ENCODE measurements around the gene AUTS2.
A peak's percentile ranks its signal among the peaks of the same experiment; 100 is the strongest.

The AUTS2 gene

DNA sequence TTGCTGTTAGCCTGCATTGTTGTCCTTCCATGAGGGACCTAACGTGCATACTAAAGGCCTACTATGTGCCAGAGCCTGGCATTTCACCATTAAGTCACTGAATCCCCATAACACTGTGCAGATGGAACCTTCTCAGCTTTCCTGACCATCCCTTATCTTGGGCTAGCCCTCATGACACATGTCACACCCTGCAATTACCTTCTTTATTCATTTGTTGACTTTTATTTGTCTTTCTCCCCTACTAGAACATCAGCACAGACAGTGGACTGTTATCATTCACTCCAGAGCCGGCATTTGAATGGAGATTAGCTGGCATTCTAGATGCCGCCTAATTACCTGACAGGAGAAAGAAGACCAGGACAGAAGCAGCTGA lies 1062.5 kb downstream of the AUTS2 start:
- peak; percentile 27 for DNase-seq

DNA sequence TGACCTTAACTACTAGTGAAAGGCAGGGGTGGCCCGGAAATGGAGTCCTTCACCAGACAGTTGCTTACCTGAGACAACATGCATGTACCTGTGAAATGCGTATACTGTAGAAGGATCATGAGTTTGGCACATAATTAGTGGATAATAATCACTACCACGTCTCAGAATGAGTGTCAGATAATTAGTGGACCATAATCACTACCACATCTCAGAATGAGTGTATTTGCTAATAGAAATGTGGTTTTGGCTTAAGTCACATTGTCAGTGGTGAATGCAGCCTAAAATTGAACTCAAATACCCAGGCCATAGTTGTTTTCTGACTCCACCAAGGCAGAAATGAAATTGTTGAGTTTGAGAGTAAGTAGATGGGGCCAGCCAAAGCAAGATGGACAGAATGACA lies 1065.4 kb downstream of the AUTS2 start:
- DNase-seq = no peak

DNA sequence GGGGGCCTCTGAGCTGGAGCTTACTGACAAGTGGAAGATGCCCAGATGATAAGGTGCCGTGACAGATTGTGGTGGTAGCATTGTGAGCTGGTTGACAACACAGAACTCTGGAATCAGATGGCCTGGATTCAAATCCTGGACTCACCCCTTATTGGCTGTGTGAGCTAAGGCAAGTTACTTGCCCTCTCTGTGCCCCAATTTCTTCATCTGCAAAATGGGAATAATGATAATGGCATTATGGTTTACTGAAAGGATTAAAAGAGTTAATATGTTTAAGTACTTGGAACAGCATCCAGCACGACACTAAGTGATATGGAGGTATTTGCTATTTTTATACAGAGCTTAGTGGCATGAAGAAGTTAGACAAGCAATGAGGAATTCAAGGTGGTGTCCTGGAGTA lies 1067.7 kb downstream of the AUTS2 start:
- DNase-seq = no peak

DNA sequence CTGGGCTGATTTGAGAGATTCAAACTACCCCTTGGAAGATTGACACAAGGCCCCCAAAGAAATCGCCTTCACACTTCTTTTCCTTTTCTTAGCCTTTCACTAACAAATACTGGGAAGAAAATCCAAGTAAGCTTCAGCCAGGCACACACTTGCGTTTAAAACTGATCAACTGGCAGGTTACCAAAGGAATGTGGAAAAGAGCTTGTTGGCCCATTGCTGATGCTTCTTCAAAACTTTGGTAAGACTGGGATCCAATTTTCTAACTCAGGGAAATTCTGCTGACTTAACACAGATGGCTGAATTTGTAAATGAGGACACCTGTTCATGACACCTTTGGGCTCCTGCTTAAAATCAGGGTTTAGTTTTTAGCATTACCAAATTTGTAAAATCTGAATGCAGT lies 1069.1 kb downstream of the AUTS2 start:
- DNase-seq = no peak

DNA sequence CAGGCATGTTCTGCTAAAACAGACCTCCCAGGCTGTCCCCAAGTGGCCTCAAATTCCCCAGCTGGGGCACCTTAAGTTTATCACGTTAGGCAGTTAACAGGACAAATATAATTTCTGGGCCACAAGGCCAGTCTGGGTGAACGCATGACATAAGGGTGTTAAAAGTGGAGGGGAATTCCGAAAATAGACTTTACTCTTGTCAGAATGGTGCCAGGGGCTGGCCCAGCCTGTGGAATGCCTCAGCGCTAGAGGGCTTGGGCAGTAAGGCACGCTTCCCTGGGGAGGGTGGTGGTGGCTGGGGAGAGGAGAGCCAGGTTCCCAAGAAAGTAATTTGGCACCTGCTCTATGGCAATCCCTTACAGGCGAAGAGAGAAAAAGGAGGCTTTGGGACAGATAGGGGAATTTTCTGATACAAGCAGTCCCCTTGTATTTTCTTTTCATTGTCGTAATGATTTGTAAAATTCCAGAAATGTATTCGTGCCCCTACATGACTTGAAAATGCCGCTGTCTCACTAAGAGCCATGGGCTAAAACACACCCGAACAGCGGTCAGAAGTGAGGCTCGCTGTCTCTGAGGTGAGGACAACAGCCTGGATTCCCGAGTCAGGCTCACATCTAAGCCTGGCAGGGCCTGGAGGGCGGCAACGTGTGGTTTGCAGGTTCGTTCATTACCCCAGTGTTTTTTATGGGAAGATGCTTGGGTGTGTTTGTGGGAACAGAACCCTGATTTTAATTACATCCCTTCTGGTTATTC lies 1070.5 kb downstream of the AUTS2 start:
- DNase-seq = no peak

DNA sequence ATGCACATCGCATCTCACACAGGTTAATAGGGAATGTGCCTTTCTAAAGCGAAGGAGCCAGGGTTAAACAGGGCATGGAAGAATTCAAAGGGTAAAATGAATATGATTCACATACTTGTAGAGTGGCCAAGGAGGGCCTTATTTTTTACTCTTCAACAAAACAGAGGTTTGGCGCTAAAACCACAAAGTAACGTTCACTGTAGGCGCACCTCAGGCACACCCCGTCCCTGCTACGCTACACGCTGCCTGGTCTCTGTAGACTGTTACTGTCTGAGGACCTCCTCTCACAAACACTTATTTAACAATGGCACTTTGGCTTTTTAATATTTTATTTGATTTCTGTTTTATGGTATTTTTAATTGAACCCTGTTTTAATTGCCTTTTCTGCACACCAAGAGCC lies 1071.6 kb downstream of the AUTS2 start:
- DNase-seq = no peak

DNA sequence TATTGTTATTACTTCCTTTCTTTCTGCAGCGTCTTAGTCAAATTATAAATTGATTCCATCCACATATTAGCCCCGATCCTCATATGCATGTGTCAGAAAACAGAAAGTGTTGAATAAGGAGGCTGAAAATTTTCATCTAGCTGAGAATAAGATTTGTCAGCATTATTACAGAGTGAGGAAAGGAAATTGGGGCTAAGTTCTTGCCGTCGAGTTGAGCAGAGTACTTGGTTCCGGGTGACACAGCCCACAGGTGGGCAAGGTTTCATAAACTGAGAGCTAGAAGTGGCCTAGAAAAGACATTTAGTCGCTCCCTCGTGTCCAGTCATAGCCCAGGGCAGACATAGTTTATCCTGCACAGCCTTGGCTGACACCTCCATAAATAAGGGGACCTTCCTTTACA lies 1072.0 kb downstream of the AUTS2 start:
- DNase-seq = no peak

DNA sequence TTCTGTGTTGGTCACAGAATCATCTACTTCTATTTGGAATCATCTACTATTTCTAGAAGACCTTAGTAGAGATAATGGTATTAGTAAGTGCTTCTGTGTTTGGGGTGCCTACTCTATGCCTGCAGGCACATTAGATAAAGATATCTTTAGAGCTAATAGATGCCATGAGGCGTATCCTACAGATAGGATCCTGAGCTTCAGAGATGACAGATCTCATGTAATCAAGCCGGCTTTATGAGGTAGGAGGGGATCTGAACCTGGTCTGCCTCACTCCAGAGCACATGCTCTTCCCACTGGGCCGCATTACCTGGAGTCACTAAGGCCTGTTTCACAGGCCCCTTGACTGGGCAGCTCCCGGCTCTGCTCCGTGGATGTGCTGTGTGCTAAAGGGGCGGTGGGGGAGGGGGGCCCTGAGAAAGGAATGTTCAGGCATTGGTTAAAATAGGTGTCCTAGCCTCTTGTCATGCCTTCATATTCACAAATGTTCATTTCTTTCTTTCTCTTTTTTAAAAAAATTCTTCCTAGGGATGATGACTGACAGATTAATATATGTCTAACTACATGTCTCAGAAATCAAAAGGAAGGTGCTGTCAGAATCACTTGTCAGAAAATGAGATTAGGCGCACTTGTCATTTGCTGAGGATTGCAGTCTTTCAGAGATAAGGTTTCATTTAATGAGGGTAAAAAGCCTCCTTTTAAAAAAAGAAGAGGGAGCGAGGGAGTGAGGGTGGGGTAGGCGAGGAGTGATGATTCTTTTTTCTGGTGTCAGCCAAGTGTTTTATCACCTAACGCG lies 1075.7 kb downstream of the AUTS2 start:
- DNase-seq = peak; percentile 27

DNA sequence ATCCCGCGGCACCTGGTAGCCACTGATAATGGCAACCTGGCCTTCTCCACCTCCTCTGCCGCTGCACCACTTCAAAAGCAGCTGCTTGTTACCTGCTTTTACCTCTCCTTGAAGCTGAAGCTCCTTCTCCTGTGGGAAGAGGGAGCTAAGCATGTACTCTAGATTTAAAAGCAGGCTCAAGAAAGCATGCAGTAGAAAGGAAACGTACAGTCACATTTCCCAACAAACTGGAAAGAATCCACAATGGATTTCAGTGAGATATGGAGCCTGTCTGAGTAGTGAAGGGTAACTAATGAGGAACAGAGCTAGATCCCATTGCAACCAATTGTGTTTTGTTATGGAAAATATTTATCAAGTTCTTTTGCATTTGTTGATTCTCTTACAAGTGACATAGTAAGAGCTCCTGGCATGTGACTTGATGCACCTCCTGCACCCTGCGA lies 1076.3 kb downstream of the AUTS2 start:
- DNase-seq = no peak

DNA sequence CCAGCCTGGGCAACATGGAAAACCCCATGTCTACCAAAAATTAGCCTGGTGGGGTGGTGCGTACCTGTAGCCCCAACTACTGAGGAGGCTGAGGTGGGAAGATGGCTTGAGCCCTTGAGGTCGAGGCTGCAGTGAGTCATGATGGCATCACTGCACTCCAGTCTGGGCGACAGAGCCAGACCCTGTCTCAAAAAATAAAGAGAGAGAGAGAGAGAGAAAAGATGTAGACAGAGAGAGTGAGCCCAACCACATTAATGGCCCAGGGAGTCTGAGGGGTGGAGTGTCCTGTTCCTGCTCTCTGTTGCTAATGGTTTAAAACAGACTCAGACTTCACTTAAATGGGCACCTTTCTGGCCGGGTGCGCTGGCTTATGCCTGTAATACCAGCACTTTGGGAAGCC lies 1078.0 kb downstream of the AUTS2 start:
- DNase-seq = no peak

DNA sequence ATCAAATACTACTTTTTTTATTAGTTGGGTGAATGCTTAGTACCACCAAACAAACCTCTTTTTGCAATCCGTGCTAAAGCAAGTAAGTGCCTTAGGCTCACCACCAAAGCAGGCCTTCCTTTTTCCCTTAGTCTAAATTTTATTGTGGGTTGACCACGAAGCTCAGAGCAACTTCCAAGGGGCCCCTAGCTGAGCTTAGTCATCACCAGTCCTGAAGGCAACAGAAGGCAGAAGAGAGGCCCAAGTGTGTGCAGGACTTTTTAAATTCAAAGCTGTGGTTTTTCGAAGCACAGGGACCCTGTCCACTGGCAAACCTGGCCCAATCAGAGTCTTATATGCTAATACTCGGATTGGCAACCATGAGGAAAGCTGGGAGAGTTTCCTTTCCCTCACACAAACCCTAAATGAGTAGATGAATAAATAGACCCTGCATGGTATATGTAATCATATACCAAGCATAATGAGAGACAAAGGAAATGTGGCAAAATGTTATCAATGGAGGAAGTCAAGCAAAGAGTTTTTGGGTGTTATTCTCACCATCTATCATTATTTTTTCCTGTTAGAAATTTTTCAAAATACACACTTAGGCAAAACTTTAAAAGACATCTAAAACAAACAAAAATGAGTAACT lies 1080.5 kb downstream of the AUTS2 start:
- DNase-seq = no peak

DNA sequence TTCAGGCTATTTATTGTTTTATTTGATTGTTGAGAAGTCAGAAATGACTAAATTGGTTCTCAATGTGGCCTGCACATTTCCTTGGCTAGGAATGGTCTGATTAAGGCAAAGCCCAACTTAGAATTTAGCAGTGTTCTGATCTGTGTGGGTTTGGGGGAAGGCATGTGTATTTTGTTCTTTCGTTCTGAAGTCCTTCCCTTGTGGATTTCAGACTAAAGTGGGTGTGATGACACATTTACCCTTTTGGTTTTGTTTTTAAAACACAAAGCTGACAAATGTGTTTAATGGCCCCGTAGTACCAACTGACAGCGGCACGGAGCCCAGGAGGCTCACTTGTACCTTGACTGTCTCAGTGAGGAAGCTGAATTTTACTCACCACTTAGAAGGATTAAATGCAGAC lies 1081.4 kb downstream of the AUTS2 start:
- DNase-seq = no peak

DNA sequence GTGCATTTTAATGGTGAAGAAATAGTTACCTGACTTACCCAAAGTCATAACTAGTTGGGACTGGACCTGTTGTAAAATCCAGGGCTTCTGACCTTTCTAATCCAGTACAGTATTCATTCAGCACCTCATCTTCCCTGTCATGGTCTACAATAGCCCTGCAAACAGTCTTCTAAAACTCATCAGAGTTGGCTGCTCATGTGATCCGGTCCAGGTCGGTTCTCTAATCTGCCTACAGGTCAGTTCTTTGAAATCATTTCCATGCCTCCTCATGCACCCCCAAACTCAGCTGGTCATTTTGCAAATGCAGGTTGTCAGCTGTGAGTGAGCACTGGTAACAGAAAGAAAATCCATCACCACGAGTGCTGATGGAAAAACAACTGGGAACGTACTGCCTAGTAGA lies 1082.0 kb downstream of the AUTS2 start:
- no peak for DNase-seq

DNA sequence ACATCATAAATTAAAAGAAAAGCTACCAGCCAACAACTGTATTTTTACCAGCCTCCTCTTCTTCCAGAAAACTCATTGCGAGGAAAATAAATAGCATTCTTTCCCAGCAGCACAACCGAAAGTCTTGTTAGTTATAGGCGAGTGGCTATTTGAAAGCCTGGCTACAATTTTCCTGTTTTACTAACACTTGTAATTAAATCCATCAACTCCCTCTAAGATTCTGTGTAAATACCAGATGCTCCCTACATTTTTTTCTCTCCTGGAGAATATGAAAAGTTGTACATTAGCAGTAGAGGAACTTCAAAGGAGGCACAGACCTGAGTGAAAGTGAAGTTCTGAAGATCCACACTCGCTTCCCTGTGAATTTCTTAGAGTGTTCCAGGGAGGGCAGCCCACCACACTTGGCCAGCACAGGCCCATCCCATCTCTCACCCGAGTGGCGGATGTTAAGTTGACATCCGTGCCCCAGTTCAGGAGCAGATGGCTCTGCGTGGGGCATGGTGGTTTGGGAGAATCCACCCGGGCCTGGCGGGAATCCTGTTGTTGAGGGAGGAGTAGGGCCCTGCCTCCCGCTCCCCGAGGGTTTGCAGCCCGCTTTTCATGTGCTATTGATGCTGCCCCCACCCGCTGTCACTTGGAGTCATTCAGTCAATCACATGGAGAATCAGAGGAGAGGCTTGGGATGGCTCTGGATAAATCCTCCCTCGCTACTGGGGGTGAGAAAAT lies 1082.6 kb downstream of the AUTS2 start:
- DNase-seq = no peak

DNA sequence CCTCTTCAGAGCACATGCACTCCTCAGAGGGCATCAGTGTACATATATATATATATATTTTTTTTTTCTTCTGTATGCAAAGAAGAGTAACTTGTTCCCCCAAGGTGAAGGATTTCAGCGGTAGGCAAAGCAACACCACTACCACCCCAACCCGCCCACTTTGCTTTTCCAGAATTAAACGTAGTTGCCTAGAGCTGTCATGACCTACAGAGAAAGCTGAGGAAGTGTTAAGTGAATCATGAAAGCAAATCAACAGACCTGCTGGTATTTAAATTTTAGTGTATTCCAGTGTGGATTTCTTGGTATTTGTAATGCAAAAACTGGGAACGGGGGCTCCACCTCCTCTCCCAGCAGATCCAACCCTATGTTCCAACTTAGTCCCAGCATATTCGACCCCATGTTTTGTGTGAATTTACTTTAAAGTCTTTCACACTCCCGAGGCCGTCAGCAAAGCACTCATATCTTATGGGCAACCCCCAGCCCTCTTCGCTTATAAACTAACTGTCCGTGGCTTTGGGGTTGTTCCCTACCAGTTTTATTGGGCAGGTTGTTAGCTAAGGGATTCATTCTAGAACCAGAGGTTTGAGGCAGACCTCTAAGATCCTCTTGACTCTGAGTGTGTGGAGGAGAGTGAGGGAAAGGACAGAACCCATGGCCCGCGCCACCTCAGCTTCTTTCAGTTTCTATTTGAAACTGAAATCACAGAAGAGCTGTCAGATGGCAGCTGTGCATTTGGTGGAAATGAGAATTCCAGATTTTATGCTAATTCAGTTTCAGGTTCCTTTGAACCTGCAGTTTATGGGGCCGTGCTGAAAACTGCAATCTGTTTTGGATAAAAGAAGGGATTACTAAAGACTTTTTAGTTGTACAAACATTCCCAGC lies 1083.4 kb downstream of the AUTS2 start:
- DNase-seq = no peak

DNA sequence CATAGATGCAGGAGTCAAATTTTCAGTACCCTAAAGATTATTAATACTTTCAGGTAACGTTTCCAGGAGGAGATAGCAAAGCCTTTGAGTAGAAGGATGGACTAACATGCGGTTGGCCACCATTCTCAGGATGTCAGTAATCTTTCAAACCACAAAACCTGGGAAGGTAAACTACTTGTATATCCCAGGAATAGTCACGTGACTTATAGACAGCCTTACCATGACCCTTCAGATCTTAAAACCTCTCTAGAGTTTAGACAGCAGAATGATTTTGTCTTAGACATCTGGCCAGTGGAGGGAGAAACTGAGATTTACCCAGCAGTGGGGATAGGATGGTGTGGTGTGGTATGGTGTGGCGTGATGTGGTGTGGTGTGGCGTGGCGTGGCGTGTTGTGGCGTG lies 1085.9 kb downstream of the AUTS2 start:
- no peak for DNase-seq

DNA sequence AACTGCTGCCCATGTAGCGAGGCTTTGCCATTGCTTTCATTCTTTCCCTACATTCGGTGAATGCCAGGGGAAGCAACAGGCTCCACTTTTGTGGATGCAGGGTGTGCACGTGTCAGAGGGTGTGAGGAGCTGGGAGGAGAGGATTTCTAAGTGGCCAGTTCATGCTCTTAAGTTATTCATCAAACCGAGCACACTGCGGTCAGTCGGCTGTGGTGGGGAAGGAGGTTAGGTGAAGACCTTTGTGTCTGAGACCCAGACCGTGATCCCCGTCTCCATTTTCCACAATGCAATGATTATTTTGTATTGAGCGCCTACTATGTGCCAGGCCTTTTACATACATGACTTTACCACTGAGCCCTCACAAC lies 1095.0 kb downstream of the AUTS2 start:
- no peak for DNase-seq

DNA sequence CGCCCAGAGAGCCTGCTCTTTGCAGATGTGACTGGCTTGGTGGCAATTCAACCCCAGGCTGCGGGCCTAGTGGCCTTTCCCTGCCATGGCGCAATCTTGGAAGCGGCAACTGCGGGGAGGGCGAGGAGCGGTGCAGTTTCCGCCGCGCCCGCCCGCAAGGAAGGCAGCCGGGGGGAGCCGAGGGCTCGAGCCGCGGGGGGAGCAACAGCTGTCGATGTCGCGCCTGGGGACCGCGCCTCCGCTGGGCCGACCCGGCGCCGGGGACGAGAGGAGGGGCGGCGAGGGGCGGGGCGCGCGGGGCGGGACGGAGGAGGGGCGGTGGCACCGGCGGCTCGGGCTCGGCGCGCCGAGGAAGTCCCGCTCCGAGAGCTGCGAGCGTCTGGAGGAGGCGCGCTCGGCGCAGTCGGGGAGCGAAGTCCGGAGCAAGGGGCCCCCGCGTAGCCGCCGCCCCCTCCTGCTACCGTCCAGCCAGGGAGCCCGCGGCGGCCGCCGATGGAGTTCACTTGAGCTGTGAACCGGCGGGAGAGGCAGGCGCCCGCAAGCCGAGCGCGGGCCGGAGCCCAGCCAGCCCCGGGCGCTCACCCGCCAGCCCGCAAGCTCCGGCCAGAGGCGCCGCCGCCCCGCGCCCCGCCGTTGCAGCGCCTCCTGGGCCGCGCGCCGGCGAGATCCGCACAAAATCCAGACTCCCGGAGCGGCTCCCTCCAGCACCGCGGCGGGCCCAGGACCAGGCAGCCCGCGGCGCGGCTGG lies 1095.6 kb downstream of the AUTS2 start:
- peak; percentile 52 for DNase-seq

DNA sequence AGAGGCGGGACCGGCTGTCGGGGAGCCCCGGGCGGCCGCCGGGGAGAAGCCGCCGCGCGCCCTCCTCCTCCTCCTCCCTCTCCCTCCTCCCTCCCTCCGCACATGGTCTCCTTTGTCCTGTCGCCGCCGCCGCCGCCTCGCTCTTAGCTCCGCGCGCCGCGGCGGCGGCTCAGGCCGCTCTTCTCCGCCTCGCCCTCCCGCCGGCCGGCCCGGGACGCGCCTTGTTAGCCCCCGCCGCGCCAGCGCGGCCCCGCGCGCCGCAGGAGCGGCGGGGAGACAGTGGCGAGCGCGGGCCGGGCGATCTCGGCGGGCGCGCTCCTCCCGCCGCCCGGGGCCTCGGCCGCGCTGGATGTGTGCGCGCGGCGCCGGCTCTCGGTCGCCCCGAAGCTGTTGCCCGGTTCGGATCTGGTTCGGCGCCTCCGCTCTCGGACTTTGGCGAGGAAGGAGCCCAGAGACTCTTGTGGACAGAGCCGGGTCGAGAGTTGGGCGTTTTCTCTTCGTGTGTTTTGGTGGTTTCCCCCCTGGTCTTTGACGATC lies 1096.2 kb downstream of the AUTS2 start:
- no peak for DNase-seq

DNA sequence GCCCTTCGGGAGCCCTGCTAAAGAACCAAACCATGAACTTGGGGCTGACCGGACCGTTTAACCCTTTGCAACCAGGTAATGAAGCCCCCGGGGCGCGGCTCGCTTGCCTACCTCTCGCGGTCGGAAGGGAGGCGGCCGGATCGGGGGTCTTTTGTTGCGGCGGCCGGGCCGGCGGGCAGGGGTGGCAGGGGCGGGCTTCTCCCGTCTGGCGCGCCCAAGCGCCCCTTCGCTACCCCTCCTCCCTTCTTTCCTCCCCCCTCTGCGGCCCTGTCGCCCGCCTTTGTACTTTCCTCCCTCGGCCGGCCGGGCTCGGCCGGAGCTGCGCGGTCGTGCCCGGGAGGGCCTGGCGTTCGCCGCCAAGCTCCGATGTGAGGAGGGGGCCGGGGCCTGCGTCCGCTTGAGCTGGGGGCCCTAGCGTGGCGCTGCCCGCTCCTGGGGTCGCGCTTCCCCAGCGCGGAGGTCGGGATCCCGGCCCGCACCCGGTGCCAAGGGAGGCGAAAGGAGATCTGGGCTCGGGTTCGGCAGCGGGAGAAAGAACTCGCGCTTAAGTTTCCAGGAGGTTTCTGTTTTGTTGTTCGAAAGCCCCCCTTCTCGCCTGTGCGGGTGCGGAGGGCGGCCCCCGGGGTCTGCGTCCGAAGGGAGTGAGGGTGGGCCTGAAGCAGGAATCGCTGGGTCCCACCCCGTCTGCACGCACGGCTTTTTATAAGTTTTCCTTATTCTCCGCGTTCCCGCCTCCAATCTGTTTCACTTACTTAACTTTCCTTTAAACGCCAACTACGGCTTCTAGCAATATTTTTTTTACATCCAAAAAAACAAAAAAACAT lies 1096.9 kb downstream of the AUTS2 start:
- DNase-seq = peak; percentile 14

DNA sequence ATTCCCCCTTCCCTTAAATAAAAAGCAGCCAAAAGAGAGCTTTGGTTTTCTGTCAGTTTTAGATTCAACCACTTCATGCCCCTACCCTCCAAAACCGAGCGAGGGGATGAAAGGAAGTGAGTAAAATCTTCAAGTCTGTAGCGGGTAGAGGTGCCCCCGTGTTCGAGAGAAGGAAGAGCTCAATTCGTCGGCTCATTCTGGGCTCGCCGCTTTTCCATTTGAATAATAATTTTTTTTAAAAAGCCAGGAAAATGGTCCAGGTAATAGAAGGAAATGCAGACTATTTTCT lies 1097.5 kb downstream of the AUTS2 start:
- no peak for DNase-seq

All from NCI-H748 treated with DMSO at 0.1 percent for 48 hours (cell line).